GM23338 (cell line): Measurements from ENCODE around the gene CLSTN2. TPM values are rescaled to one million over a fixed set of nuclear protein-coding genes. Genes with fewer than 3 reads are reported as not detected.

ENCODE experiments used
- ATAC-seq: fragments of 200-7000 bp; cut with Tn5 transposase; 3 replicates; pipeline ENCODE4 v1.9.1; 2020
- DNase-seq: peaks from one replicate; pipeline ENCODE4 v3.0.0-alpha.2; 2015; ENCODE audit warnings: low spot score
- H2AFZ ChIP-seq: fragments of 200-600 bp; sonication (generic); 2 replicates; pipeline ENCODE4 v1.8.0; 2016; ENCODE audit warnings: antibody characterized with exemption, mild to moderate bottlenecking, moderate library complexity
- H3F3A ChIP-seq: fragments of 200-600 bp; sonication (generic); replicated peaks from 2 replicates; pipeline ENCODE4 v1.8.0; 2017; ENCODE audit warnings: antibody characterized with exemption, mixed run types, low read depth
- H3K27ac ChIP-seq: fragments of 200-600 bp; sonication (generic); 2 replicates; pipeline ENCODE4 v1.6.1; 2016; ENCODE audit warnings: low read depth
- H3K27me3 ChIP-seq: fragments of 200-600 bp; sonication (generic); 2 replicates; pipeline ENCODE4 v1.8.0; 2016; ENCODE audit warnings: mild to moderate bottlenecking, mixed run types, moderate library complexity; ENCODE audit not compliant: insufficient read depth
- H3K36me3 ChIP-seq: fragments of 200-600 bp; sonication (generic); 2 replicates; pipeline ENCODE4 v1.8.0; 2016; ENCODE audit warnings: mild to moderate bottlenecking; ENCODE audit not compliant: insufficient read depth
- H3K4me1 ChIP-seq: fragments of 200-600 bp; sonication (generic); 2 replicates; pipeline ENCODE4 v1.8.0; 2016; ENCODE audit warnings: mild to moderate bottlenecking, moderate library complexity; ENCODE audit not compliant: insufficient read depth
- H3K4me2 ChIP-seq: fragments of 200-600 bp; sonication (generic); 2 replicates; pipeline ENCODE4 v1.7.1; 2017; ENCODE audit warnings: mixed run types
- H3K4me3 ChIP-seq: fragments of 200-600 bp; sonication (generic); 2 replicates; pipeline ENCODE4 v1.6.1; 2016; ENCODE audit warnings: mixed run types
- H3K79me2 ChIP-seq: fragments of 200-600 bp; sonication (generic); replicated peaks from 2 replicates; pipeline ENCODE4 v1.8.0; 2017; ENCODE audit warnings: mild to moderate bottlenecking; ENCODE audit not compliant: insufficient read depth
- H3K9me2 ChIP-seq: fragments of 200-600 bp; sonication (generic); 2 replicates; pipeline ENCODE4 v1.8.0; 2017; ENCODE audit not compliant: insufficient read depth
- H4K20me1 ChIP-seq: fragments of 200-600 bp; sonication (generic); replicated peaks from 2 replicates; pipeline ENCODE4 v1.8.0; 2017; ENCODE audit warnings: mild to moderate bottlenecking; ENCODE audit not compliant: insufficient read depth
- H3K27ac Mint-ChIP-seq: 2 replicates; pipeline ENCODE4 v1.8.0; 2020; ENCODE audit warnings: inconsistent platforms, mild to moderate bottlenecking, moderate library complexity, mixed read lengths
- H3K27me3 Mint-ChIP-seq: 3 replicates; pipeline ENCODE4 v1.8.0; 2022; ENCODE audit warnings: low read depth, mild to moderate bottlenecking, moderate library complexity, mixed read lengths, inconsistent platforms; ENCODE audit not compliant: insufficient read depth, poor library complexity
- H3K36me3 Mint-ChIP-seq: 3 replicates; pipeline ENCODE4 v1.8.0; 2021; ENCODE audit warnings: low read depth, mild to moderate bottlenecking, inconsistent platforms, moderate library complexity, mixed read lengths
- H3K4me1 Mint-ChIP-seq: 3 replicates; pipeline ENCODE4 v1.8.0; 2020; ENCODE audit warnings: mild to moderate bottlenecking, inconsistent platforms, mixed read lengths
- H3K4me3 Mint-ChIP-seq: 3 replicates; pipeline ENCODE4 v1.8.0; 2021; ENCODE audit warnings: moderate library complexity, mild to moderate bottlenecking, inconsistent platforms, mixed read lengths
- H3K9me3 Mint-ChIP-seq: 3 replicates; pipeline ENCODE4 v1.8.0; 2020; ENCODE audit warnings: moderate library complexity, mild to moderate bottlenecking, inconsistent platforms, mixed read lengths
- CREB1 ChIP-seq: fragments of 250-450 bp; sonication (Bioruptor Pico); IDR thresholded peaks from 2 replicates; pipeline ENCODE4 v1.5.0; 2020; ENCODE audit warnings: low read depth, mild to moderate bottlenecking, moderate library complexity
- EZH2 ChIP-seq: fragments of 200-600 bp; sonication (generic); IDR thresholded peaks from one replicate; pipeline ENCODE4 v1.8.0; 2017; ENCODE audit warnings: antibody characterized with exemption, mild to moderate bottlenecking, low read depth; ENCODE audit not compliant: unreplicated experiment
- EZH2phosphoT487 ChIP-seq: fragments of 200-600 bp; sonication (generic); IDR thresholded peaks from one replicate; pipeline ENCODE4 v1.8.1; 2018; ENCODE audit warnings: antibody characterized with exemption; ENCODE audit not compliant: unreplicated experiment
- JUNB ChIP-seq: IDR thresholded peaks from one replicate; pipeline ENCODE4 v1.6.1; 2016; ENCODE audit warnings: antibody characterized with exemption; ENCODE audit not compliant: unreplicated experiment
- NANOG ChIP-seq: IDR thresholded peaks from 2 replicates; pipeline ENCODE4 v1.6.1; 2016; ENCODE audit warnings: antibody characterized with exemption, borderline replicate concordance
- POLR2AphosphoS5 ChIP-seq: IDR thresholded peaks from 2 replicates; pipeline ENCODE4 v1.6.1; 2016; ENCODE audit warnings: antibody characterized with exemption, low read depth
- STAT1 ChIP-seq: IDR thresholded peaks from one replicate; pipeline ENCODE4 v1.6.1; 2016; ENCODE audit warnings: antibody characterized with exemption; ENCODE audit not compliant: unreplicated experiment
- ZNF114 ChIP-seq: fragments of 250-450 bp; sonication (Bioruptor Pico); IDR thresholded peaks from 2 replicates; pipeline ENCODE4 v1.5.0; 2020; ENCODE audit warnings: mild to moderate bottlenecking, moderate library complexity
- ZNF331 ChIP-seq: fragments of 250-450 bp; sonication (Bioruptor Pico); IDR thresholded peaks from 2 replicates; pipeline ENCODE4 v1.5.0; 2020; ENCODE audit warnings: low read depth, mild to moderate bottlenecking, moderate library complexity
- polyA plus RNA-seq: library from polyadenylated mRNA; unstranded; fragments of >200 nt; fragmentation: Nextera tagmentation; extraction: Ambion mirVana; gene quantifications from 2 replicates; pipeline ENCODE4 v1.2.1, GENCODE V29; 2016
- total RNA-seq: library from RNA; depleted of rRNA; stranded (reverse); fragments of >200 nt; shearing (Covaris generic); gene quantifications from 2 replicates; pipeline ENCODE4 v1.2.3, GENCODE V29; 2014
- TF ChIP-seq, protein P1 (sequence below): IDR thresholded peaks from one replicate; pipeline ENCODE4 v1.6.1; 2018; ENCODE audit warnings: antibody characterized with exemption; ENCODE audit not compliant: unreplicated experiment

The CLSTN2 gene
- total and polyA plus RNA-seq, 2 experiments from 2014 or later: 0.11 to 0.83 TPM

DNA sequence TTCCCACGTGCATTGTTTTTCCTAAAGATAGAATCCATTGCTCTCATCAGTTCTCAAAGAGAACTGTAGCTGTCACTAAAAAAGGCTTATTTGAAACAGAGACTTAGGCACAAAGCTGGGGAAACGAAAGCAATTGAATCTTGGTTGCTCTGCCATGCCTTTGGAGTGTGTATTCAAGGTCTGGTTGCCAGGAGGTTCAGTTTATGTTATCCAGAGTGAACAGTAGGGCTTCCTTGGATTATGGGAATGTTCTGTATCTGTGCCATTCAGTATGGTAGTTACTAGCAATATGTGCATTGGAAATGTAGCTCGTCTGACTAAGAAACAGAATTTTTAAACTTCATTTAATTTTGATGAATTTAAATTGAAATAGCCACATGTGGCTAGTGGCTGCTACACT, 50.6 kb downstream of the CLSTN2 start (continued):
- TF ChIP-seq EZH2phosphoT487: no peak

DNA sequence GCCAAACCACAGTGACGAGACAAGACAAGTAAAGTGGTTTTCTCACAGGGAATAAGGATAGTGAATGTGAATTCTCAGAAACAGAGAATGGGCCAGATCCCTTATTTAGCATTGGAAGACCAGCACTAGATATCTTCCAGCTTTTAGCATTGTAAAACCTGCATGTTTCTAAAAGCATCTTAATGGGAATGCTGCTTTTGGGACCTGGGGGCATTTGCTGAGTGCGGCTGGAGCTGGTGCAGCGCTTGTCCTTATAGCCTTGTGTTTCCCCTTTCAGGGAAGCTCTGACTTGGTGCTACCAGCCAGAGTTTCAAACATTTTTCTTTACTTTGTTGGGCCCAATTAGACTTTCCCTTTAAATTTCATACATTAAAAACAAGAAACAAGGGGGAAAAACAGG, 52.9 kb downstream of the CLSTN2 start:
- Mint-ChIP-seq H3K27me3 (peaks cover 4% of the 10 kb centered on the region), H3K27ac (no peak overlapping the region), H3K36me3 (no peaks in the 10 kb centered on the region), H3K9me3 (no peaks in the 10 kb centered on the region; the same call in 2 of the 3 replicates), H3K4me1 (peaks cover 4% of the 10 kb centered on the region; the same call in 1 of the 3 replicates), H3K4me3 (no peak overlapping the region)
- Histone ChIP-seq H2AFZ (no peak overlapping the region), H3K4me3 (no peak overlapping the region), H3F3A (no peaks in the 10 kb centered on the region), H4K20me1 (no peaks in the 10 kb centered on the region), H3K9me2 (0 out of 2 replicates have a peak, but pooled peaks cover 3% of the 10 kb centered on the region), H3K36me3 (no peaks in the 10 kb centered on the region), H3K27me3 (no peaks in the 10 kb centered on the region), H3K27ac (no peak overlapping the region), H3K4me2 (no peak overlapping the region), H3K79me2 (no peaks in the 10 kb centered on the region), H3K4me1 (no peaks in the 10 kb centered on the region)
- ATAC-seq (no peak), DNase-seq (no peak)
- TF ChIP-seq NANOG (no peak), POLR2AphosphoS5 (no peak), CREB1 (CRISPR knock-in tag) (no peak), ZNF114 (CRISPR knock-in tag) (no peak), EZH2 (no peak), ZNF331 (CRISPR knock-in tag) (no peak), STAT1 (no peak), JUNB (no peak)
- TF ChIP-seq, protein P1, sequence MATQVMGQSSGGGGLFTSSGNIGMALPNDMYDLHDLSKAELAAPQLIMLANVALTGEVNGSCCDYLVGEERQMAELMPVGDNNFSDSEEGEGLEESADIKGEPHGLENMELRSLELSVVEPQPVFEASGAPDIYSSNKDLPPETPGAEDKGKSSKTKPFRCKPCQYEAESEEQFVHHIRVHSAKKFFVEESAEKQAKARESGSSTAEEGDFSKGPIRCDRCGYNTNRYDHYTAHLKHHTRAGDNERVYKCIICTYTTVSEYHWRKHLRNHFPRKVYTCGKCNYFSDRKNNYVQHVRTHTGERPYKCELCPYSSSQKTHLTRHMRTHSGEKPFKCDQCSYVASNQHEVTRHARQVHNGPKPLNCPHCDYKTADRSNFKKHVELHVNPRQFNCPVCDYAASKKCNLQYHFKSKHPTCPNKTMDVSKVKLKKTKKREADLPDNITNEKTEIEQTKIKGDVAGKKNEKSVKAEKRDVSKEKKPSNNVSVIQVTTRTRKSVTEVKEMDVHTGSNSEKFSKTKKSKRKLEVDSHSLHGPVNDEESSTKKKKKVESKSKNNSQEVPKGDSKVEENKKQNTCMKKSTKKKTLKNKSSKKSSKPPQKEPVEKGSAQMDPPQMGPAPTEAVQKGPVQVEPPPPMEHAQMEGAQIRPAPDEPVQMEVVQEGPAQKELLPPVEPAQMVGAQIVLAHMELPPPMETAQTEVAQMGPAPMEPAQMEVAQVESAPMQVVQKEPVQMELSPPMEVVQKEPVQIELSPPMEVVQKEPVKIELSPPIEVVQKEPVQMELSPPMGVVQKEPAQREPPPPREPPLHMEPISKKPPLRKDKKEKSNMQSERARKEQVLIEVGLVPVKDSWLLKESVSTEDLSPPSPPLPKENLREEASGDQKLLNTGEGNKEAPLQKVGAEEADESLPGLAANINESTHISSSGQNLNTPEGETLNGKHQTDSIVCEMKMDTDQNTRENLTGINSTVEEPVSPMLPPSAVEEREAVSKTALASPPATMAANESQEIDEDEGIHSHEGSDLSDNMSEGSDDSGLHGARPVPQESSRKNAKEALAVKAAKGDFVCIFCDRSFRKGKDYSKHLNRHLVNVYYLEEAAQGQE: no peak

DNA sequence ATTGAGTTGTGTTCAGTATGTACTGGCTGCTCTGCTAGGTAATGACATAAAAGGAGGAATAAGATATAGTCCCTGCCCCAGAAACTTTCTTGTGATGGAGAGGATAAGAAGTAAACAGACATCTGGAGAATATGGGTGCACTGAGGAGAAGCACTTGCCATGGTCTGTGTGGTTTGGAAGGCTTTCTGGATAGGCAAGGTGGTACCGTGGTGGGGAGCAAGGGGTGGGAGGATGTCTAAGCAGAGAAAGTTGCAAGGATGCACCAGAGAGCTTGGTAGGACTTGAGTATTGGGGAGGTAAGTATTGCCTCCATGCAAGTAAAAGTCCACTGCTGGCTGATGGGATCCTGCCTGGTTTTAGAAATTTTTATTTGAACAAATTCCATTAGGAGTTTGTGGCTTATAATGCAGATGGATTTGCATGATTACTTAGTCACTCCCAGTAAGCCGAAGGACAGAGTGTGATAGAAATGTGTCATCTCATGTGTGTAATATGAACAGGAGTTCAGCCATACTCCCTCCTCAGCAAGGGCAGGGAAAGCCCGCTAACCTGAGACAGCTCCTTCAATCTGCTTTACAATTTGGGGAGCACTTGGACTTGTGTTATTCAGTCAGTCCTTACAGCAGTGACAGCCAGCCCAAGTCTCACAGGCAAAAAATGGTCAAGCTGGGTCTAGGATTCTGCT, 53.6 kb downstream of the CLSTN2 start:
- no peak overlapping the region for H3K4me3 Mint-ChIP-seq
- DNase-seq (no peak), ATAC-seq (no peak)
- no peaks in the 10 kb centered on the region for H3K36me3 ChIP-seq
- no peaks in the 10 kb centered on the region for H3K4me1 ChIP-seq
- no peaks in the 10 kb centered on the region for H3K27me3 ChIP-seq
- H3K9me2 ChIP-seq: 0 out of 2 replicates have a peak, but pooled peaks cover 3% of the 10 kb centered on the region
- H3K9me3 Mint-ChIP-seq: no peaks in the 10 kb centered on the region; the same call in 2 of the 3 replicates
- H3K27me3 Mint-ChIP-seq: peaks cover 4% of the 10 kb centered on the region
- no peak overlapping the region for H3K27ac Mint-ChIP-seq
- no peaks in the 10 kb centered on the region for H4K20me1 ChIP-seq
- no peaks in the 10 kb centered on the region for H3K79me2 ChIP-seq
- TF ChIP-seq EZH2: no peak
- TF ChIP-seq NANOG: no peak
- TF ChIP-seq POLR2AphosphoS5: no peak
- no peak for TF ChIP-seq STAT1
- TF ChIP-seq JUNB: no peak
- TF ChIP-seq ZNF114 (CRISPR knock-in tag): no peak
- peaks cover 4% of the 10 kb centered on the region; the same call in 1 of the 3 replicates for H3K4me1 Mint-ChIP-seq
- H3K4me3 ChIP-seq: no peak overlapping the region
- no peak overlapping the region for H3K27ac ChIP-seq
- no peaks in the 10 kb centered on the region for H3K36me3 Mint-ChIP-seq
- no peaks in the 10 kb centered on the region for H3F3A ChIP-seq
- H3K4me2 ChIP-seq: no peak overlapping the region
- H2AFZ ChIP-seq: no peak overlapping the region
